ENCODE measurements around the gene HSD17B3. TPM values are rescaled to one million over a fixed set of nuclear protein-coding genes. Genes with fewer than 3 reads are reported as not detected.

Gene HSD17B3
- total and polyA plus RNA-seq, 2 of the 13 experiments (the other 11 are each of a cell fraction or from before 2014, with no cell fraction given): 0.12 TPM; not detected in 1

- TF ChIP-seq PCBP2 (optimal IDR thresholded peaks at IDR 0.05; ENCODE audit: low read depth, low read length, poor library complexity, severe bottlenecking) (no peak), PHF21A (CRISPR knock-in tag; IDR thresholded peaks at IDR 0.05) (no peak), MATR3 (CRISPR knock-in tag; IDR thresholded peaks at IDR 0.05) (no peak), ZNF747 (CRISPR knock-in tag; IDR thresholded peaks at IDR 0.05; ENCODE audit: borderline replicate concordance) (no peak), ZNF331 (CRISPR knock-in tag; IDR thresholded peaks at IDR 0.05) (no peak), KDM3A (CRISPR knock-in tag; IDR thresholded peaks at IDR 0.05; ENCODE audit: low read depth) (no peak), ZFP1 (CRISPR knock-in tag; IDR thresholded peaks at IDR 0.05) (no peak), KMT2B (CRISPR knock-in tag; IDR thresholded peaks at IDR 0.05) (no peak), STAG1 (CRISPR knock-in tag; IDR thresholded peaks at IDR 0.05) (peak; percentile 72), ARID2 (CRISPR knock-in tag; IDR thresholded peaks at IDR 0.05; ENCODE audit: borderline replicate concordance) (no peak), FOSL2 (CRISPR knock-in tag; IDR thresholded peaks at IDR 0.05) (peak; percentile 27; the same call in 1 of the 2 replicates), SIN3A (IDR thresholded peaks at IDR 0.05; ENCODE audit: borderline replicate concordance, low read depth, low read length) (no peak), SMC3 (IDR thresholded peaks at IDR 0.05; ENCODE audit: low read length) (peak; percentile 73; the same call in 1 of the 2 replicates), RXRB (CRISPR knock-in tag; IDR thresholded peaks at IDR 0.05; ENCODE audit: borderline replicate concordance) (no peak), TRIM24 (CRISPR knock-in tag; IDR thresholded peaks at IDR 0.05) (no peak), TBX3 (IDR thresholded peaks at IDR 0.05; ENCODE audit: borderline replicate concordance) (no peak), HNRNPLL (IDR thresholded peaks at IDR 0.05; ENCODE audit: low read depth, low read length, poor library complexity, severe bottlenecking) (no peak)
- TF ChIP-seq, protein P1, sequence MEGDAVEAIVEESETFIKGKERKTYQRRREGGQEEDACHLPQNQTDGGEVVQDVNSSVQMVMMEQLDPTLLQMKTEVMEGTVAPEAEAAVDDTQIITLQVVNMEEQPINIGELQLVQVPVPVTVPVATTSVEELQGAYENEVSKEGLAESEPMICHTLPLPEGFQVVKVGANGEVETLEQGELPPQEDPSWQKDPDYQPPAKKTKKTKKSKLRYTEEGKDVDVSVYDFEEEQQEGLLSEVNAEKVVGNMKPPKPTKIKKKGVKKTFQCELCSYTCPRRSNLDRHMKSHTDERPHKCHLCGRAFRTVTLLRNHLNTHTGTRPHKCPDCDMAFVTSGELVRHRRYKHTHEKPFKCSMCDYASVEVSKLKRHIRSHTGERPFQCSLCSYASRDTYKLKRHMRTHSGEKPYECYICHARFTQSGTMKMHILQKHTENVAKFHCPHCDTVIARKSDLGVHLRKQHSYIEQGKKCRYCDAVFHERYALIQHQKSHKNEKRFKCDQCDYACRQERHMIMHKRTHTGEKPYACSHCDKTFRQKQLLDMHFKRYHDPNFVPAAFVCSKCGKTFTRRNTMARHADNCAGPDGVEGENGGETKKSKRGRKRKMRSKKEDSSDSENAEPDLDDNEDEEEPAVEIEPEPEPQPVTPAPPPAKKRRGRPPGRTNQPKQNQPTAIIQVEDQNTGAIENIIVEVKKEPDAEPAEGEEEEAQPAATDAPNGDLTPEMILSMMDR (CRISPR knock-in tag; IDR thresholded peaks at IDR 0.05): peak; percentile 68
These were observed 25.8 kb upstream of the HSD17B3 start (continued) for GRCh38 chr9:96327694-96328352.

Measured in HepG2 (cell line).